GM21576 (cell line): Measurements from ENCODE around the gene SNX7.
A peak's percentile ranks its signal among the peaks of the same experiment; 100 is the strongest.

Experiments
- ATAC-seq: cut with Tn5 transposase; IDR thresholded peaks from one replicate; pipeline ENCODE4 v1.9.1; 2021; ENCODE audit warnings: mild to moderate bottlenecking, moderate library complexity; ENCODE audit not compliant: unreplicated experiment

The SNX7 gene

GRCh38 chr1:98661544-98662355 lies at the start of gene SNX7:
Gene SNX7 (plus strand): TSS chr1:98661721. CDS start chr1:98661732, 11 bp downstream.
- ATAC-seq: peak; percentile 83

- ATAC-seq: no peak
These were observed 24.2 kb upstream of the SNX7 start for GRCh38 chr1:98637316-98637715.

- ATAC-seq: no peak
These were observed 23.3 kb upstream of the SNX7 start for GRCh38 chr1:98638185-98638584.

- no peak for ATAC-seq
These were observed 17.0 kb upstream of the SNX7 start for GRCh38 chr1:98644510-98644909.

GRCh38 chr1:98651116-98651632 lies 10.3 kb upstream of the SNX7 start:
- ATAC-seq: no peak

GRCh38 chr1:98653123-98653522 lies 8.4 kb upstream of the SNX7 start:
- ATAC-seq: no peak

GRCh38 chr1:98659879-98660278 lies 1.6 kb upstream of the SNX7 start:
- ATAC-seq: no peak

GRCh38 chr1:98660940-98661543 lies 479 bp upstream of the SNX7 start:
- no peak for ATAC-seq

GRCh38 chr1:98662356-98662670 lies 792 bp downstream of the SNX7 start:
- no peak for ATAC-seq

- no peak for ATAC-seq
These were observed 7.2 kb downstream of the SNX7 start for GRCh38 chr1:98668733-98669132.

GRCh38 chr1:98669355-98670296 lies 8.1 kb downstream of the SNX7 start:
- ATAC-seq: no peak

GRCh38 chr1:98672189-98672588 lies 10.7 kb downstream of the SNX7 start:
- ATAC-seq: no peak

- no peak for ATAC-seq
These were observed 12.7 kb downstream of the SNX7 start for GRCh38 chr1:98674075-98674781.

GRCh38 chr1:98675282-98675681 lies 13.8 kb downstream of the SNX7 start:
- no peak for ATAC-seq

GRCh38 chr1:98677288-98677687 lies 15.8 kb downstream of the SNX7 start:
- no peak for ATAC-seq

- no peak for ATAC-seq
These were observed 20.3 kb downstream of the SNX7 start for GRCh38 chr1:98681812-98682211.

GRCh38 chr1:98688110-98688739 lies 26.7 kb downstream of the SNX7 start:
- ATAC-seq: no peak

GRCh38 chr1:98690576-98690975 lies 29.1 kb downstream of the SNX7 start:
- ATAC-seq: no peak

GRCh38 chr1:98692482-98692881 lies 31.0 kb downstream of the SNX7 start:
- ATAC-seq: no peak

GRCh38 chr1:98693385-98693784 lies 31.9 kb downstream of the SNX7 start:
- ATAC-seq: no peak
